OCI-LY1 (cell line): Measurements from ENCODE around the gene PYGM.

ENCODE experiments used
- H2AFZ ChIP-seq: fragments of 200-600 bp; sonication (generic), shearing (Covaris generic); 2 replicates; pipeline ENCODE4 v1.6.0; 2014; ENCODE audit warnings: antibody characterized with exemption, mild to moderate bottlenecking, low read length
- H3F3A ChIP-seq: fragments of 200-600 bp; sonication (generic), shearing (Covaris generic); 2 replicates; pipeline ENCODE4 v1.6.0; 2014; ENCODE audit warnings: mild to moderate bottlenecking, antibody characterized with exemption, low read length, moderate library complexity; ENCODE audit not compliant: insufficient read depth
- H3K27ac ChIP-seq: fragments of 200-600 bp; sonication (generic); 2 replicates; pipeline ENCODE4 v1.5.1; 2014; ENCODE audit warnings: low read length, mixed run types, mild to moderate bottlenecking, low read depth; ENCODE audit not compliant: poor library complexity, severe bottlenecking
- H3K27me3 ChIP-seq: fragments of 200-600 bp; sonication (generic); 2 replicates; pipeline ENCODE4 v1.6.0; 2014; ENCODE audit warnings: antibody characterized with exemption, mild to moderate bottlenecking, low read length, moderate library complexity; ENCODE audit not compliant: insufficient read depth
- H3K36me3 ChIP-seq: fragments of 200-600 bp; sonication (generic); 2 replicates; pipeline ENCODE4 v1.6.1; 2014; ENCODE audit warnings: mild to moderate bottlenecking, antibody characterized with exemption, low read length, moderate library complexity, mixed read lengths; ENCODE audit not compliant: insufficient read depth
- H3K4me1 ChIP-seq: fragments of 200-600 bp; sonication (generic); 2 replicates; pipeline ENCODE4 v1.5.1; 2014; ENCODE audit warnings: mild to moderate bottlenecking, low read length, moderate library complexity; ENCODE audit not compliant: insufficient read depth, severe bottlenecking
- H3K4me2 ChIP-seq: fragments of 200-600 bp; sonication (generic), shearing (Covaris generic); 2 replicates; pipeline ENCODE4 v1.6.1; 2014; ENCODE audit warnings: low read length
- H3K4me3 ChIP-seq: fragments of 200-600 bp; sonication (generic); 2 replicates; pipeline ENCODE4 v1.5.1; 2014; ENCODE audit warnings: low read length, low read depth, mild to moderate bottlenecking, mixed read lengths; ENCODE audit not compliant: poor library complexity, severe bottlenecking
- H3K79me2 ChIP-seq: fragments of 200-600 bp; shearing (Covaris generic); 2 replicates; pipeline ENCODE4 v1.6.1; 2016; ENCODE audit warnings: mixed run types, low read length, mixed read lengths; ENCODE audit not compliant: insufficient read depth
- H3K9ac ChIP-seq: fragments of 200-600 bp; sonication (generic), shearing (Covaris generic); 2 replicates; pipeline ENCODE4 v1.6.1; 2014; ENCODE audit warnings: mild to moderate bottlenecking, low read length, mixed read lengths
- H3K9me2 ChIP-seq: fragments of 200-600 bp; sonication (generic), shearing (Covaris generic); 2 replicates; pipeline ENCODE4 v1.6.1; 2014; ENCODE audit warnings: low read depth, mild to moderate bottlenecking, low read length, mixed read lengths
- H3K9me3 ChIP-seq: fragments of 200-600 bp; shearing (Covaris generic); 2 replicates; pipeline ENCODE4 v1.6.1; 2014; ENCODE audit warnings: low read length, mixed read lengths
- H4K20me1 ChIP-seq: fragments of 200-600 bp; sonication (generic), shearing (Covaris generic); 2 replicates; pipeline ENCODE4 v1.6.0; 2016; ENCODE audit warnings: mild to moderate bottlenecking, low read length; ENCODE audit not compliant: insufficient read depth
- EZH2 ChIP-seq: fragments of 200-600 bp; sonication (generic), shearing (Covaris generic); IDR thresholded peaks from 2 replicates; pipeline ENCODE4 v1.8.0; 2017; ENCODE audit warnings: borderline replicate concordance, mixed run types, mild to moderate bottlenecking, antibody characterized with exemption, low read length, moderate library complexity, mixed read lengths
- TF ChIP-seq, protein P1 (sequence below): fragments of 200-600 bp; sonication (generic), shearing (Covaris generic); IDR thresholded peaks from 2 replicates; pipeline ENCODE4 v1.5.1; 2017; ENCODE audit warnings: mild to moderate bottlenecking, antibody characterized with exemption, low read length, moderate library complexity, mixed read lengths

Gene PYGM

DNA sequence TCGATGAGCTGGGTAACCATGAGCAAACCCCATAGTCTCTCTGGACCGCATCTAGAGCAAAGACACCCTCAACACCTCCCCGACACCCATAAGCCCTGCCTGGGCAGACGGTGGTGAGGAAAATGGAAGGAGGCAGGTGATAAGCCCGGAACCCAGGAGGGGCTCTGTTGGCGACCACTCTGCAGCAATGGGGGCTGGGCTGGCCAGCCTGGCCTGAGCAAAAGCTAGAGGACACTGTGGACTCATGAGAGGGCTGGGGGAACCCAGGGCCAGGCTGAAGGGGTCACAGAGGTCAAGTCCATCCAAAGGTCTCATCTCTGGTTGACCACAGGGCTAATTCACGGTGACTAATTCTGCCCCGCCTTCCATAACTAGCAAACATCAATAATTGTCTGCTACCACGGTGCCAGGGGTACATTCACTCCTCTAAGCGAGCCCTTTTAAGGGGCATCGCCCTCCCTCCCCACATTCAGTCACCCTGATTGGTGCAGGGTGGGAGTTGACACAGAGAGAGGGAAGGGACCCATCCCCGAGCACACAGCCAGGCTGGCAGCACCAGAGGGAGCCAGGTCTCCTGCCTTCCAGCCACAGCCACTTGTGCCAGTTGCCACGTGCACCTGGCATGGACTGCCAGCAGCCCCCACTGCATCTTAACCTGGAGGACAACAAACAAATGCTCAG, 4.0 kb downstream of the PYGM start:
- no peak overlapping the region for H3K4me2 ChIP-seq
- TF ChIP-seq EZH2: no peak
- TF ChIP-seq, protein P1, sequence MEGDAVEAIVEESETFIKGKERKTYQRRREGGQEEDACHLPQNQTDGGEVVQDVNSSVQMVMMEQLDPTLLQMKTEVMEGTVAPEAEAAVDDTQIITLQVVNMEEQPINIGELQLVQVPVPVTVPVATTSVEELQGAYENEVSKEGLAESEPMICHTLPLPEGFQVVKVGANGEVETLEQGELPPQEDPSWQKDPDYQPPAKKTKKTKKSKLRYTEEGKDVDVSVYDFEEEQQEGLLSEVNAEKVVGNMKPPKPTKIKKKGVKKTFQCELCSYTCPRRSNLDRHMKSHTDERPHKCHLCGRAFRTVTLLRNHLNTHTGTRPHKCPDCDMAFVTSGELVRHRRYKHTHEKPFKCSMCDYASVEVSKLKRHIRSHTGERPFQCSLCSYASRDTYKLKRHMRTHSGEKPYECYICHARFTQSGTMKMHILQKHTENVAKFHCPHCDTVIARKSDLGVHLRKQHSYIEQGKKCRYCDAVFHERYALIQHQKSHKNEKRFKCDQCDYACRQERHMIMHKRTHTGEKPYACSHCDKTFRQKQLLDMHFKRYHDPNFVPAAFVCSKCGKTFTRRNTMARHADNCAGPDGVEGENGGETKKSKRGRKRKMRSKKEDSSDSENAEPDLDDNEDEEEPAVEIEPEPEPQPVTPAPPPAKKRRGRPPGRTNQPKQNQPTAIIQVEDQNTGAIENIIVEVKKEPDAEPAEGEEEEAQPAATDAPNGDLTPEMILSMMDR: no peak

DNA sequence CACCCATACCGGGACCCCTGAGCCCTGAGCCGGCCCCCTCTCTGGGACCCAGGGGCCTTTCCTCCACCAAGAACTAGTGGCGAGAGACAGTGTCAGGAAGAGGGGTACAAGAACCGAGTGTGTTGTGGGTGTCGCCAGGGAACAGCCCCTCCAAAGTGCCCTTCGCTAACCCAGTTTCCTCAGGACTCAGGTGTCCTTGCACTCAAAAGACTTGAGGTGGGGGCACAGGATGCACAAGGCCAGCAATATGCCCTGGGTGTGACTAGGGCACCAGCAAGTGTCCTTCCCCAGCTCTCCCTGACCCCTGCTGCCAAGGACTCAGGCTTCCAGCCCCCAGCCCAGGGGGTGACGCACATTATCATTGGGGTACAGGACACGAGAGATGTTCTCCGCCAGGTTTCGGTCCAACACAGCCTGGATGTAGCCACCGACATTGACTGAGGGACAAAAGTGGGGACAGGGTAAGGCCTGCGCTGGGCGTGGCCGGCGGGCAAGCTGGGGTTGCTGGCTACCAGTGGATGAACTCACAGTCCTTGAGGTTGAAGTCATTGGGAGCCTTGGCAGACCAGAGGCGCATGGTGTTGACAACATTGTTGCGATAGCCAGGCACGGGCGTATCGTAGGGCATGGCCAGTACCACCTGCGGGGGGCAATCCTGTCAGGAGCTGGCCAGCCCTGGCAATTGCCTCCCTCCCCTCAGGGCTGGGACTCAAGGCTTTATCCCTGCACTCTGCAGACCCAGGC, 4.7 kb downstream of the PYGM start:
- Histone ChIP-seq H3K4me3 (no peak overlapping the region), H3K4me1 (no peaks in the 10 kb centered on the region), H3K79me2 (no peaks in the 10 kb centered on the region), H4K20me1 (no peaks in the 10 kb centered on the region), H3K9me2 (no peaks in the 10 kb centered on the region), H3K4me2 (no peak overlapping the region), H3F3A (no peaks in the 10 kb centered on the region), H2AFZ (no peak overlapping the region), H3K27me3 (no peaks in the 10 kb centered on the region; the same call in 1 of the 2 replicates), H3K9me3 (no peaks in the 10 kb centered on the region), H3K36me3 (no peaks in the 10 kb centered on the region), H3K27ac (no peak overlapping the region), H3K9ac (no peak overlapping the region)
- TF ChIP-seq EZH2: no peak
- TF ChIP-seq, protein P1: no peak

More for the DNA sequence above, 4.0 kb downstream of the PYGM start:
- H3K79me2 ChIP-seq: no peaks in the 10 kb centered on the region
- H3K27me3 ChIP-seq: no peaks in the 10 kb centered on the region; the same call in 1 of the 2 replicates
- no peaks in the 10 kb centered on the region for H3K9me2 ChIP-seq
- H3K4me1 ChIP-seq: no peaks in the 10 kb centered on the region
- H3K36me3 ChIP-seq: no peaks in the 10 kb centered on the region
- no peak overlapping the region for H3K4me3 ChIP-seq
- H3K27ac ChIP-seq: no peak overlapping the region
- H3F3A ChIP-seq: no peaks in the 10 kb centered on the region
- no peaks in the 10 kb centered on the region for H4K20me1 ChIP-seq
- no peak overlapping the region for H3K9ac ChIP-seq
- H3K9me3 ChIP-seq: no peaks in the 10 kb centered on the region
- H2AFZ ChIP-seq: no peak overlapping the region

DNA sequence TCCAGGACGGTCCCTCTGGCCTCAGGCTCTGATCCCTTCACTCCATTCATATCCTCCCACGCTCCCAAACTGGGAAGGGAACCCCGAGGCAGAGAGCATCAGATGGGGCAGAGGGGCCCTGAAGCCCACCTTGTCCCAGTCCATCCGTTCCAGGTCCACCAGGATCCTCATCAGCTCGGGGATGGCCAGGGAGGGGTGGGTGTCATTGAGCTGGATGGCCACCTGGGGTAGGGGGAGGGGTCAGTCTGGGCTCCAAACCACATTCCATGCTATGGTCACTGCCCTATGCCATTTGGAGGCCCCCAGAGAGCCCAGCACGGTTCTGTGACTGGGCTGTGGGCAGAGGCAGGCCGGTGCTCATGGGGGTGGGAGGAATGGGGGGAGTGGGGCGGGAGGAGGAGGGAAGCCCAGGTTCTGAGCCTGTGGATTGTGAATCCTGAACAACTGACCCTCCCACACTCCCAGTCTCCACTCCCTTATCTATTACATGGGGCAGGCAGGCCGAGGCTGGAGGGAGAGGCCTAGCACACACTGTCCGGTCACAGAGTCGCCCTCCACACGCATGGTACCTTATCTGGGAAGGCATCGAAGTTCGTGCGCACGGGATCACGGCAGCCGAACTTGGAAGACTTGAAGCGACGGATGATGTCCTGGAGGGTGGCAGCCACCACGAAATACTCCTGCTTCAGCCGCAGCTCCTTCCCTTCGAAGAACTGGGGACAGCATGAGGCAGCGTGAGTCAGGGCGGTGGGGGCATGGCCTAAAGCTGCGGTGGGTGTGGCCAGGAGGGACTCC, 5.5 kb downstream of the PYGM start:
- no peaks in the 10 kb centered on the region for H3K9me3 ChIP-seq
- H3K9me2 ChIP-seq: no peaks in the 10 kb centered on the region
- TF ChIP-seq, protein P1: no peak
- no peak for TF ChIP-seq EZH2

More for the DNA sequence above, 5.5 kb downstream of the PYGM start:
- H3K27me3 ChIP-seq: no peaks in the 10 kb centered on the region; the same call in 1 of the 2 replicates
- no peaks in the 10 kb centered on the region for H3K4me1 ChIP-seq
- no peaks in the 10 kb centered on the region for H3K36me3 ChIP-seq
- no peak overlapping the region for H2AFZ ChIP-seq
- H3K4me2 ChIP-seq: no peak overlapping the region
- no peaks in the 10 kb centered on the region for H3K79me2 ChIP-seq
- no peak overlapping the region for H3K27ac ChIP-seq
- no peaks in the 10 kb centered on the region for H4K20me1 ChIP-seq
- no peaks in the 10 kb centered on the region for H3F3A ChIP-seq
- H3K4me3 ChIP-seq: no peak overlapping the region
- H3K9ac ChIP-seq: no peak overlapping the region
